Left ventricle myocardium inferior (tissue), 1 donor: ENCODE results near the gene PROSER2. TPM values are rescaled to one million over a fixed set of nuclear protein-coding genes. Genes with fewer than 3 reads are reported as not detected.

Experiments used
- DNase-seq: peaks from one replicate; pipeline ENCODE4 v3.0.0-alpha.2; 2020
- H3K27ac ChIP-seq: fragments of 200-600 bp; replicated peaks from 2 replicates; pipeline ENCODE4 v1.8.0; 2021
- H3K27me3 ChIP-seq: fragments of 200-600 bp; 2 replicates; pipeline ENCODE4 v1.8.0; 2021; ENCODE audit warnings: low read depth
- H3K36me3 ChIP-seq: fragments of 200-600 bp; 2 replicates; pipeline ENCODE4 v1.8.0; 2021
- H3K4me1 ChIP-seq: fragments of 200-600 bp; 2 replicates; pipeline ENCODE4 v1.8.0; 2021
- H3K4me3 ChIP-seq: fragments of 200-600 bp; 2 replicates; pipeline ENCODE4 v1.8.0; 2021; ENCODE audit warnings: mild to moderate bottlenecking, moderate library complexity
- H3K9me3 ChIP-seq: fragments of 200-600 bp; replicated peaks from 2 replicates; pipeline ENCODE4 v1.8.0; 2021
- CTCF ChIP-seq: fragments of 200-600 bp; IDR thresholded peaks from 2 replicates; pipeline ENCODE4 v1.8.0; 2021; ENCODE audit warnings: antibody characterized with exemption, mild to moderate bottlenecking, borderline replicate concordance
- intact Hi-C: fragments of 100-400 bp; cut with micrococcal nuclease; formaldehyde crosslinking; loops from one replicate; pipeline ENCODE4 v1.11.0; 2022
- total RNA-seq: library from RNA; stranded (reverse); fragmentation: NEBNext Ultra II Directional; extraction: Animal tissue kit (Norgen Biotek cat#: 25700); gene quantifications from one replicate; pipeline ENCODE4 v1.2.1, GENCODE V29; 2021
- donor health status: DM: no; HTN: yes; CAD: no; lungs with severe emphysema.

The PROSER2 gene
- total RNA-seq, 1 donor from 2014 or later: 0.52 TPM

GRCh38 chr10:11861811-11862428 lies 38.8 kb downstream of the PROSER2 start:
- Histone ChIP-seq H3K27me3 (no peaks in the 10 kb centered on the region), H3K9me3 (no peaks in the 10 kb centered on the region), H3K4me1 (no peaks in the 10 kb centered on the region), H3K27ac (no peak overlapping the region), H3K36me3 (peaks cover 11% of the 10 kb centered on the region), H3K4me3 (no peak overlapping the region)
- no peak for TF ChIP-seq CTCF
- DNase-seq: no peak
- intact Hi-C loops: no loop called here

- no peak for DNase-seq
- Histone ChIP-seq H3K9me3 (no peaks in the 10 kb centered on the region), H3K36me3 (peaks cover 11% of the 10 kb centered on the region), H3K4me3 (no peak overlapping the region), H3K27me3 (no peaks in the 10 kb centered on the region), H3K27ac (no peak overlapping the region), H3K4me1 (no peaks in the 10 kb centered on the region)
- intact Hi-C loops: no loop called here
- TF ChIP-seq CTCF: no peak
These were observed 40.4 kb downstream of the PROSER2 start for GRCh38 chr10:11863353-11864109.

- intact Hi-C loops: no loop called here
- DNase-seq: no peak
- H3K4me3 ChIP-seq: no peak overlapping the region
- no peaks in the 10 kb centered on the region for H3K4me1 ChIP-seq
- peaks cover 4% of the 10 kb centered on the region for H3K27me3 ChIP-seq
- H3K9me3 ChIP-seq: no peaks in the 10 kb centered on the region
- no peak for TF ChIP-seq CTCF
- H3K27ac ChIP-seq: no peak overlapping the region
- H3K36me3 ChIP-seq: peaks cover 11% of the 10 kb centered on the region
These were observed 41.6 kb downstream of the PROSER2 start for GRCh38 chr10:11864727-11865126.

- Histone ChIP-seq H3K27ac (no peak overlapping the region), H3K4me3 (no peak overlapping the region), H3K27me3 (peaks cover 6% of the 10 kb centered on the region), H3K9me3 (no peaks in the 10 kb centered on the region), H3K36me3 (peaks cover 11% of the 10 kb centered on the region), H3K4me1 (peaks cover 6% of the 10 kb centered on the region)
- intact Hi-C loops: no loop called here
- no peak for DNase-seq
- TF ChIP-seq CTCF: no peak
These were observed 42.4 kb downstream of the PROSER2 start for GRCh38 chr10:11865561-11865960.

- Histone ChIP-seq H3K36me3 (peaks cover 7% of the 10 kb centered on the region), H3K4me1 (peaks cover 14% of the 10 kb centered on the region), H3K4me3 (no peak overlapping the region), H3K27ac (no peak overlapping the region), H3K9me3 (no peaks in the 10 kb centered on the region), H3K27me3 (peaks cover 6% of the 10 kb centered on the region)
- no peak for DNase-seq
- no peak for TF ChIP-seq CTCF
- intact Hi-C loops: no loop called here
These were observed 43.2 kb downstream of the PROSER2 start for GRCh38 chr10:11866199-11866925.
